NCI-H510A (cell line): ENCODE data around the gene GPC6.

Experiments
- DNase-seq: peaks from one replicate; lab custom pipeline; 2025; lab: John Stamatoyannopoulos, UW

GPC6 gene

DNA sequence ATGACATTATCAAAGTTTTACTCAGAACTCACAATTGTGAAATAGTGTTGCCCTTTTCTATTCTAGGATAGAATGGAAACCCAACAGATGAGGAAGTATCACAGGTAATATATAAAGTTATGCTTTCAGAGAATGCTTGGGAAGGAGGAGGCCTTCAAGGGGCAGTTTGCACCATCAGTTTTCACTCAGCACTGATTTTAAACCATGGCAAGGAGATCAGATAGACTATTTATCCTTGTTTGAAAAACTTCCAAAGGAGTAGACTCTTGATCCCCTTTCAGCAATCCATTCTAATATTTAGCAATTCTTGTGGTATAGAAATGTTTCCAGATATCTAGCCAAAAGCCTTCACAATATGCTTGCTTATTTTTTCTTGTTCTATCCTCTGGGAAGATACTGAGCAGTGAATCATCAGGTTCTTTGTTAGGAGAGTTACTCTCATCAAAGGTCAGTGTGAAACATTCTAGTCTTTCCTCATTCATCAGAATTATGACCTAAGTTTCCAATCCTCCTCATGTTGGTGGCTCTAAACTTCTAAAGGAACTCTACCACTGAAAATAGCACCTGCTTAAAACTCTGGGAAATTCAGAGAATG is 3.8 kb downstream of the GPC6 start:
- DNase-seq: no peak

DNA sequence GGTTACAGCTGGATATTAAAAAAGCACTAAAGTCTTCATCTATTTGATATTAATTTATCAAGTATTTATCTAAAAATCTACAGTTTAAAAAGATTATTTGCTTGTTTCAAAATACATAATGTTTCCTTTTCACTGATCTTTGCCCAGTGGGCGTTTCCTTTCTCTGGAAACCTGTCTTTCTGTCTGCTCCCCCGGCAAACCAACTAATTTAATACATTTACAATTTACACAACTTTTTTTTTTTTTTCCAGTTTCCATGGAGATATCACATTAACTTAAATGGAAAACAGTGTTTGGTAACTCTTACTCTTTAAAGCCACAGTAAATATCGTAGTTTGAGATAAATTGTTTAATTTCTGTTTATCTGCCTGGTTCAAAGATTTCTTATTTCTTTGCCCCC is 5.3 kb downstream of the GPC6 start:
- no peak for DNase-seq

DNA sequence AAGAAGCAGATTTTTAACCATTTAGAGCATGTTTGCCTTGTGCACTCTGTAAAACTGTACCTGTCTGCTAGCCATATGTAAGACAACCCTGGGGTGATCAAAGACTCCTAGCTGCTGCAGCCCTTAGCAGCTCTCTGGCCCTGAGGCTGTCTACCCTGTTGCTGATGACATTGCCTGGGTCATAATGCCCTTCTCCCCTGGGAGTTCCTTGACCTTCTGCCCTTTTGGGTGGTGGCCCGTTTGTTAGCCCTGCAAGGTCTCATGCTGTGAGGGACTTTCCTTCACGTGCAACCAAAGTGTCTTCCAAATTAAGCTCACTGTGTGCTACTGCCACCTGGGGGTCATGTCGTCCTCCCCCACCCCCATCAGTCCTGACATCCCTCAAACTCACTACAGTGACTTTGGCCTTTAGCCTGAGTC is 7.4 kb downstream of the GPC6 start:
- DNase-seq: no peak

DNA sequence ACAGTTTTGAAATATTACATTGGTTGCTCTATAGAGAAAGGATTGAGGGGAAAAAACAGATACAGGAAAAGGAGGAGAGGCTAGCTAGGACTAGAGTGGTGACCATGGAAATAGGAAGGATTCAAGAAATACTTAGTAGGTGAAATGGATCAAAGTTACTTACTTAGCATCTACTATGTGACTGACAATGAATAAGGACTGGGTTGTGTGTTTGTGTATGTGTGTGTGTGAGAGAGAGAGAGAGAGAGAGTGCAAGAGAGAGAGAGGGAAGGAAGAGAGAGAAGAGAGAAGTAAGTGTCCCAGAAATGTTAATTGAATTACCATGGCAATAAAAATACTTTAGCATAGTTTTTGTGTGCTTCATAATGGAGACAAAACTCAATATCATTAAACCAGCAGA is 7.9 kb downstream of the GPC6 start:
- DNase-seq: no peak

DNA sequence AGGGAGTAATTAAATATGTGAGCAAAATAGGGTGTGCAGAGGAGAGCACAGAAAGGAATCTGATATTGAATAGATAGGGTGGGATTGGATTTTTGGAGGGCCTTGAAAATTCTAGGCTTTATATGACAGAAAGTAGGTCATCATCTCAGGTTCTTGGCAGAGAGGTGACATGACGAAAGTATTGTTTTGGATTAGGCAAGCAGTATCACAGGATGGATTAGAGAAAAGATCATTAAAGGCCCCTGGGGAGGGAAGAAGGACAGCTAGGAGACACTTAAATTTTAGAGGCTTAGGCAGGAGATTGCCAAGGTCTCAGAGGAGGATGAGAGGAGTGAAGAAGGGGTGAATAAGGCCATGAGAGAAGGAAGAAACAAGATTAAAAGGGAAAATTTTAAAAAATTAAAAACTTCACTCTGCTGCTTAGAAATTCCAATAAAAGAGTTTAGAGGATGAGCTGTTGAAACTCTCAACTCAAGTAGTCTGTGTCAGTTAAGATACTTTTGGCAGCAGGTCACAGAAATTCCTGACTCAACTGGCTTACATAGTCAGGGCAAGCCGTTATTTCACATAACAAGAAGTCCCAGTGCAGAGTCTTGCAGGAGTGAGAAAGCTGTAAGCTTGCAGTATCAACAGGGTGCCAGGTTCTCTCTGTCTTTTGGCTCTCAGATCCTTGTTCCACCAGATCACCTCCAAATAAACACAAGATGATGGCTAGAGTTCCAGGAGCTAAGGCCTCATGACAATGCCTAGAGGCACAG is 8.8 kb downstream of the GPC6 start:
- DNase-seq: no peak

DNA sequence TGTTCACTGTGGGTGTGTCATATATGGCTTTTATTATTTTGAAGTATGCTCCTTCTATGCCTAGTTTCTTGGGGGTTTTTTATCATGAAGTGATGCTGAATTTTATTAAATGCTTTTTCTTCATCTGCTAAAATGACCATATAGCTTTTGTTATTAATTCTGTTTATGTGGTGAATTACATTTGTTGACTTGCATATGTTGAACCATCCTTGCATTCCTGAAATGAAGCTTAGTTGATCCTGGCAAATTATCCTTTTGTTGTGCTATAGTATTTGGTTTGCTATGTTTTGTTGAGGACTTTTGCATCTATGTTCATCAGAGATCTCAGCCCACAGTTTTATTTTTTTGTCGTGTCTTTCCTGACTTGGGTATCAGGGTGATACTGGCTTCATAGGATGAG is 12.1 kb downstream of the GPC6 start:
- no peak for DNase-seq

DNA sequence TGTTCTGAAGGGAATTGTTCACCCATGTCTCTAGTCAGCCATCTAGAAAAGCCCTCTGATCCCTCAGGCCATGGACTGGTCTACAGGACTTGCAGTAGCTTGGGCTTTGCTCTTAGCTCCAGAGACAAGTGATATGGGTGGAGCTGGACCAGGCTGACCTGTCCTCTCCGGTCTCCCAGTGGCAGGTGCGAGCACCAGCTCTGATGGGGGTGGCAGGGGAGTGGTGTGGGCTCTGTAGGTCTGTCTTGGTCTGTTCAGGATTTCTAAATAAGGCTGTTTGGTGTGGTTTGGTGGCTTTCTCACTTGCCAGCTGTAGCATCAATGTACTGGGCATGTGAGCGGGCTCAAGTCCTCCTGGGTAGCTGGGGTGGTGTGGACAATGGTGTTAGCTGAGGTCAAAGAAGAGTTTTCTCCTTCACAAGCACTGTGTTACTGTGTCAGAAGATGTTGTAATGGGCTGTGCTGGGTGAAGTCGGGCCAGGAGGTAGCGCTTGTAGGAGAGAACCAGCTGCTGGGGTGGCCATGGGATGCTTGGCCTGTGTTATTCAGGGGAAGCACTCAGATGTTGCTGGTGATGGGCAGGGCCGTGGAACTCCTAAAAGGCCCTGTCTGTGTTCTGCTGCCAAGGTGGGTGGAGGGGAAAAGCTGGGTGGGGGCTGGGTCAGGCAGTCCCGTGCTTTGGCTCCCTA is 16.9 kb downstream of the GPC6 start:
- no peak for DNase-seq

DNA sequence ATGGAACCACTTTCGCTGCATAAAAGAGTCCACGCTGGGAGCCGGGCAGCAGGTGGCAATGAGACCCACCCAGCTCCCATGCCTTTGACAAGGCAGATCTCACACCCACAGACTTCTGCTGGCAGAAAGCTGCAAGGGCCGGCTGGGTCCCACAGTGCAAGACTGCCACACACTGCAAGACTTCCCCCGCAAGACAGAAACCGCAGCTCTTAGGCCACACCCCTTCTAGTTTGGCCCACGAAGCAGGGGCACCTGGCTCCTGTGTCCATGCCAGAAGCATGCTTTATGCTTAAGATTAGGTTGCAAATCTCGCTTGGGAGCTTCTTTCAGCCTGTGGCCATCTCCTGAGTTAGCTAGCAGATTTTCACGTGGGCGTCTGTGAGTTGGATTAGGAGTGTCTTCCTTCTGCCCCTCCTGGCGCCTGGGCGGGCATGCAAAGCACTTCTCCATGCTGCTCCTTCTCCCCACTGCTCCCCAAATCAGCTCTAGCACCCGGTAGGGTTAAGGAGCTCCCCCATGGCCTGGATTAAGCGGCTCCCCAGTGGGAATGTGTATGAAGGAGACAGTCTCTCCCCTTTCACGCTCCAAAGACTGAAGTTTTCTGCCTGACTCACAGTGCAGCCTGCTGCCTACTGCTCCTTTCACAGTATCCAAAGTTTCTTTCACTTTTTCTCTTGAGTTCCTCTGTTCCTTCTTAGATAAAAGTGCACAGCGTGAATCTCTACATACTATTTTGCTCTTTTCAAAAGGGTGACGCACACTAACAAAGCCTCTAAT is 17.7 kb downstream of the GPC6 start:
- no peak for DNase-seq

DNA sequence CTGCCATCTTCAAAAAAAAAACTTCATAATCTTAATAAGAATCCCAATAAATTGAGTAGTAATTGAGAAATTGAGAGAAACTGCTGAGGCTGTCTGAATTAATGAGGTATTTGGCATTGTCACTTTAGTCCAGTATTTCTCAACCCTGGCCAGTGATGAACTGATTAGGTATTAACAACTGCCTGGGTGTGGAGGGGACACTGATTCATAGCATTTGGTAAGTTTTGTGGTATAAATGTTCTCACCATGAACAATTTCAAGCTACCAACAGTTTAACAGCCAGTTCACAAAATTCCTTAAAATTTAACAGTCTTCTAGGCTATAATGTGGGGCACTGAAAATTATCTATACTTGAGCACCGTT is 18.3 kb downstream of the GPC6 start:
- DNase-seq: no peak

DNA sequence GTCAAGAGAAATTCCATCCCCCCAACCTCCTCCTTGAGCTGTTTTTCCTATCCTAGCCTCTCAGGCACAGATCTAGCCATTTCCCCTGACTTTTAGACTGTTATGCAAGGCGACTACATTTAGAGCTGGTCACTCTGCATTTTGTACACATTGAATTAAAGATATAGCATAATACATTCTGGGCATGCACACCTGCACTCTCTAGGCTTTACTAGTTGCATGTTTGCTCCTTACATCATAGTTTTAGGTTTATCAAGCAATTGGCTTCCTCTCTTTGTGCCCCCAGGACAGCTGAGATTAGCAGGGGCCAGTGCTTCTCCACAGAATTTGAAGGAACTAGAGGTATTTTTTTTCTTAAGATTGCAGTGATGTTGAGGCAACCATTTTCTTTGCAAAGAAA is 19.5 kb downstream of the GPC6 start:
- no peak for DNase-seq

DNA sequence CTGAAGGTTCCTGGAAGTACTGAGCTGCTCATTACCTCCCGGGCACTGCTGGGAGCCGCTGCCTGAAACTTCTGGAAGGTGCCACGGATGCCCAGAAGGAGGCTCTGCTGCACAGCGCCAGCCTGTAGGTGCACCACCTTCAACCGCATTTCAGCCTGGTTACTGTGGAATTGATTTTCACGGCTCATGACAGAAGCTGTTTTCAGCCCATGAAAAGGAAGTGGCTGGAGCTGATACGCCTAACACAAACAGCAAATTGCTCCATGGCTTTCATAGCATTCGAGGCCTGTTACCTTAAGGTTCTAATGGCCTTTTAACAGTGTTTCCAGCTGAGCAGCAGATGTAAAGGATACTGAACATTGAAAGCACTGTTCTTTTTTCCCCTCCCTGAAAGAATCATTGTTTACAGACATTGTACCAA is 22.0 kb downstream of the GPC6 start:
- peak; percentile 61 for DNase-seq

DNA sequence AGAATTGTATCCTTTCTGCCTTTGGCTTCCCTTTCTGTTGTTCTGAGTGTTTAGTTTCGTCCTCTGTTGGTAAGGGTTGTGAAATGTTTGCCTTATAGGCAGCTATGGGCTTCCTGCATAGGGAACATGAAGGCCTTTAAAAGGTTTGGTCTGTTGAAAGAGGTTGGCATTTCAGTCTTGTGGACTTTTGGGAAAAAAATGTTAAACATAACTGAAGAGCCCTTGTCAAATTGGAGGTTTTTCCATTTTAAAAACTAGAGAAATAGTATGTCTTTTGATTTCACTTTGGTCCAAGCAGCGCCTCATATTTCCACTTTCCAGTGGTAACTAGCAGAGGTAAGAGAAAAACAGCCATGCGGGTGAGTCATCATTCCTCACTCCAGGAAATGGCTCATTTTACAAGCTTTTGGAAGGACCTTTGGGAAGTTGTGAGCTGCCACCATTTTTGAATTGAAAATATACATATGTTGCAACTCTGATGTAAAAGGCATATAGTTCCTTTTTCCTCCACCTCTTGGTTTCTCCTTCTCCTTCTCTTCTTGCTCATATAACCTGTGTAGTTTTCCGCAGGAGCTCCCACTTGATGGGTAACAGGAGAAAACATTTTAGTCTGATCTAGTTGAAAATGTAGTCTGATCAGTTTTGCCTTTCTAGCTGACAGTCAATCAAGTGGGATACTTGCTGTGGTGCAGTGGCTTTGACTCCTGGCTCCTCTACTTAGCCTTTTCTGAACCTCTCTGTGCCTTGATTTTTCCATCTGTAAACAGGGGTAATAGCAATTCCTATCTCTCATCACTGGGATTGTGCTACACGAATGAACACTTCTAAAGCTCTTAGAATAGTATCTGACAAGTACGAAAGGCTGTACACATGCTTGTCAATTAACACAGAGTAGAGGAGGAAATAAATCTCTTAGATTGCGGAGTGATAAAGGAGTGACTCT is 23.0 kb downstream of the GPC6 start:
- DNase-seq: no peak

DNA sequence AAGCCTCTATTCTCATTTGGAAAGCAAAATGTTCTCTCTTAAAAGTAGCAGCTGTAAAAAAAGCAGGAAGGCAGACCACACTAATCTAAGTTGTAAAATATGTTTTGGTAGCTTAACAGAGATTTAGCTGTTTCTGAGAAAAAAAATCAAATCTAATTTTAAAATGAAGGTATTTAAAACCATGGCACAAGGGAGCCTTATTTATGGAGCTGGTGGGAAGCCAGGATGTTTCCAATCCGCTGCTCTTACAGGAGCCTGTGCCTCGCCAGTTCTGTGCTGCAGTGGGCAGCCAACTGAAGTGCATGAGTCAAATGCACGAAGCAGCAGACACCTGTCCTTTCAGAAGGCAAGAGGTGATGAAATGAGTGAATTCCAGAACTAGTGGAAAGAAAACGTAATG is 28.2 kb downstream of the GPC6 start:
- DNase-seq: no peak

DNA sequence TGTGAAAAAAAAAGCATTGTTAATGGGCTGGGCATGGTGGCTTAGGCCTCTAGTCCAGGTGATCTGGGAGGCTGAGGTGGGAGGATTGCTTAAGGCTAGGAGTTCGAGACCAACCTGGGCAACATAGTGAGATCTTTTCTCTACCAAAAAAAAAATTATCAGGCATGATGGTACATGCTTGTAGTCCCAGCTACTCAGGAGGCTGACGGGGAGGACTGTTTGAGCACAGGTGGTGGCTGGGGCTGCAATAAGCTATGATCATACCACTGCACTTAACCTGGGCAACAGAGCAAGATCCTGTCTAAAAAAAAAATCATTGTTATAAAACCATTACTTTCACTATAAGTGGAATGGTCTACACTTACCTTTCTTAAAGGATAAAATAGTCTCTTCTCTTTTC is 30.4 kb downstream of the GPC6 start:
- no peak for DNase-seq

DNA sequence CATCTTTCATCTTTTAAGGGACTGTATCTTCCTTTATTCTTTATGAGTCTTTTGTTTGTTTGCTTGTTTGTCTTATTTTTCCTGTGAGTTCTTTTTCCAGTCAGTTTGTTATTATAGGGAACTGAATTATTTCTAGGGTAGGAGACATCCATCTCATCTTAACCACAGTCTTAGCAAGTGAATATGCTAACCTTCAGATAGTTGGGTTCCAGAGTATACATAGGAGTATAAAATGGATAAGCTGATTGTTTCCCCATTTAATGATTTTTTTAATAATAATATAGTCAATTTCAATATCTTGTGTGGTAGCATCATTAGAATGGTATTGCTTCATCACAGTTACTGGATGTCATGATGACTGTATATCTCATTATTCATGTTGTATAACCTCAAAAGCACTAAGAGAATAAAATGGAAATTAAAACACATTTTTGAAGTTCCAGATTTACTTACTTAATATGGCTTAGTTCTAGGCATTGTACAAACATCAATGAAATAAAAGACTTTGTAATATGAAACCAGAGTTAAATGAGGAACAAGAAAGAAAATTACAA is 33.0 kb downstream of the GPC6 start:
- no peak for DNase-seq

DNA sequence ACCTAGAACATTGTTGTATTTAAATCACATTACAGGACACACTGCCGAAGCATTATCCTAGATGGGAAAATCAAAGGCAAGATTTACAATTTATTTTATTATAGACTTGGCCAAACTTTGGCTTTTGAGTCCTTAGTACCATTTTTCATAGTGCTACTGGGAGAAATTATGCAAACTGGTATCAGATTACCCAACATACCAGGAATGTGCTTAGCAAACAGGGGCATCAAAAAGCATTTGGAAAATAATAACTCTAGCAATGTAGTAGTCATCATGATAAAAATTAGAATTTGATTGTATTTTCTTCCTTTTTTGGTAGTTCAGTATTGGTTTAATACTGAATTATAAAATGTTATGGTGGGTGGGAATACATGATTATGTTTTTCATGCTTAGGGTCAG is 34.0 kb downstream of the GPC6 start:
- no peak for DNase-seq

DNA sequence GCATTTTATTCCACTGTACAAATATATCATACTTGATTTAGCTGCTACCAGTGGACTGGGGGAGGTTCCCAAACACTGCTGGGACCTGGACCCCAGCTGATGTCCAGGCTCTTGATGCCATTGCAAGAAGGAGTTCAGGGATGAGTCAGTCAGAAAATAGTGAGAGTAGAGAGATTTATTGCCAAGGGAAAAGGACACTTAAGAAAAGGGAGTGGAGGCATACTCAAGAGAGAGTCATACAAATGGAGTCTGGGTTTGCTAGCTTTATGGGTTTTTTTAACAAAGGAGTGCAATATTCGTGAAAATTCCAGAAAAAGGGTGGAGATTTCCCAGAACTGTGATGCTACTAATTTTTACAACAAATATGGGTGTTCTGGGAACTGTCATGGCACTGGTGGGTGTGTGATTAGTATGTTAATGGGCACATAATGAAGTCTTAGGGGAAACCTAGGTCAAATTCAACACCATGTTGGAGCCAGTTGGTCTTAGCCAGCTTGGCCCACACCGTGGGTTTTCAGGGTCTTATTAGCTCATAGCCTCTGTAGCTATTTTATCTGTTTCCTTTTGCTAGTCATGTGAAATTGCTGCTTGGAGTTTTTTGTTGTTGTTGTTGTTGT is 36.2 kb downstream of the GPC6 start:
- DNase-seq: no peak

DNA sequence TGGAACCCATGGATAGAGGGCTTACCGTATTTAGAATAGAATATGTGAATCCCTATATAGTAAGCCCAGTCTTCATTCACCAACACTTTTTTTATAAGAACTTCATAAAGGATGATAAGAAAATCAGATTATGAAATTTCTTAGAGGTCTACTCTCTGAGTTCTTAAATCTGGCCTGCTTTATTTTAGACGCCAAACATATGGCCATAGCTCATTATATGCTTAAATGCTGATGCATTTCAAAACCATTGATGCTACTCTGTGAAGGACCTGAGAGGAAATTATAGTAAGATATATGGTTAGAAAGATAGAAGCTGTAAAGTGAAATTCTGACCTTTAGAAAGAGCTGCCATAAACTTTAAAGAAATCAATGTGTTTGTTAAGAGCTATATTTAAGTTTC is 38.3 kb downstream of the GPC6 start:
- no peak for DNase-seq

DNA sequence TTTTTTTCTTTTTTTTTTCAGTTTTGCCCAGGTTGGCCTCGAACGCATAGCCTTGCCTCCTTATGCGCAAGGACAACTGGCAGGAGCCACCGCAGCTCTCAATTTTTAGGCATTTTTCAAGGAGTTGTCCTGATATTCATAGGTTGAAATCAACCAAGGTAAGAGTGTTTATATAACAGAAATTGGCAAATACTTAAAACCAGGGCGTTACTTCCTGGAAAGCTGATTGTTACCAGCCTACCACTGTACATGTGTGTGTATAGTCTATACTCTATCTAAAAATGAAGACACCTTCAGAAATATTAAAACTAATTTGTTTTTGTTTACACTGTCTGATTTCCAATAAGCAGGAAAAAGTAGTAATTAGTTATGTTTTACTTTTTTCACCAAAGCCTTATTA is 39.2 kb downstream of the GPC6 start:
- DNase-seq: no peak

DNA sequence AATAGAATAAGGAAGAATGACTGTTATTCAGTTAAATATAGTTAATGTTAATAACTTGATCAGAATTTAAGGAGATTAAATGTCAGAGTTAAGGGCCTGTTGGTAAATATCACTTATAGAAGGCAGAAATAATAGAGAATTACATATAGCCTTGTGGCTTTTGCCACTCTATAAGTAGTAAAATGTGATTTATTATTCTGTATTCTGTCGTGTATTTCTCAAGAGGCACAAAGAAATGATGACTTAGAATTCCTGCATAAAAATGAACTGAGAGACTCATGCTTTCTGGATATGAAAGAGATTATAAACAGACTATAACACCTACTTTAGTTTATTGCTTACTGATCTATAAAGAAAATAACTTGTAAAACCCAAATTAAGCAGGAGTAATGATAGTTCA is 40.1 kb downstream of the GPC6 start:
- DNase-seq: no peak
